Measurements from ENCODE around the gene ZNF335.

Gene ZNF335

GRCh38 chr20:45971675-45972499 lies at the start of gene ZNF335:
ZNF335 (minus strand) TSS chr20:45972203; CDS start chr20:45971410, 793 bp downstream.
- no peak for FAIRE-seq

- FAIRE-seq, result no peak
Measured at GRCh38 chr20:46020555-46020954, 48.6 kb upstream of the ZNF335 start.

GRCh38 chr20:46018611-46019010 lies 46.6 kb upstream of the ZNF335 start:
- no peak for FAIRE-seq

- no peak for FAIRE-seq
Measured at GRCh38 chr20:46018112-46018511, 46.1 kb upstream of the ZNF335 start.

GRCh38 chr20:46017272-46017671 lies 45.3 kb upstream of the ZNF335 start:
- FAIRE-seq, result no peak

- FAIRE-seq, result no peak
Measured at GRCh38 chr20:46014517-46015396, 42.8 kb upstream of the ZNF335 start.

GRCh38 chr20:46013829-46014516 lies 42.0 kb upstream of the ZNF335 start:
- no peak for FAIRE-seq

- no peak for FAIRE-seq
Measured at GRCh38 chr20:46013322-46013828, 41.4 kb upstream of the ZNF335 start.

- no peak for FAIRE-seq
Measured at GRCh38 chr20:46012921-46013320, 40.9 kb upstream of the ZNF335 start.

- no peak for FAIRE-seq
Measured at GRCh38 chr20:46011631-46012482, 39.9 kb upstream of the ZNF335 start.

- no peak for FAIRE-seq
Measured at GRCh38 chr20:46010491-46011391, 38.7 kb upstream of the ZNF335 start.

GRCh38 chr20:46009816-46010215 lies 37.8 kb upstream of the ZNF335 start:
- FAIRE-seq, result no peak

- FAIRE-seq, result no peak
Measured at GRCh38 chr20:46007671-46008070, 35.7 kb upstream of the ZNF335 start.

GRCh38 chr20:46006964-46007363 lies 35.0 kb upstream of the ZNF335 start:
- FAIRE-seq, result no peak

GRCh38 chr20:46006022-46006705 lies 34.2 kb upstream of the ZNF335 start:
- no peak for FAIRE-seq

GRCh38 chr20:46004889-46005473 lies 33.0 kb upstream of the ZNF335 start:
- FAIRE-seq, result no peak

- no peak for FAIRE-seq
Measured at GRCh38 chr20:46004187-46004586, 32.2 kb upstream of the ZNF335 start.

- FAIRE-seq, result no peak
Measured at GRCh38 chr20:46002008-46002407, 30.0 kb upstream of the ZNF335 start.

GRCh38 chr20:46001498-46001897 lies 29.5 kb upstream of the ZNF335 start:
- no peak for FAIRE-seq
